ENCODE results near the gene HAND2. TPM values are rescaled to one million over a fixed set of nuclear protein-coding genes. Genes with fewer than 3 reads are reported as not detected.

The HAND2 gene
- total RNA-seq, 2 experiments from 2014 or later: not detected

GRCh38 chr4:173508386-173509035, 21.5 kb downstream of the HAND2 start:
- Mint-ChIP-seq H3K36me3 (peaks cover 4% of the 10 kb centered on the region), H3K4me1 (peaks cover 14% of the 10 kb centered on the region), H3K27me3 (peaks cover 95% of the 10 kb centered on the region), H3K4me3 (peak overlapping the region; percentile 62), H3K9me3 (no peaks in the 10 kb centered on the region), H3K27ac (no peak overlapping the region)
- DNase-seq (no peak), ATAC-seq (ENCODE audit: low read depth) (no peak)
- POLR2A ChIA-PET: no interaction called here

- Mint-ChIP-seq H3K27ac (no peak overlapping the region), H3K36me3 (peaks cover 4% of the 10 kb centered on the region), H3K4me3 (peak overlapping the region; percentile 62), H3K4me1 (peaks cover 16% of the 10 kb centered on the region), H3K9me3 (no peaks in the 10 kb centered on the region), H3K27me3 (peaks cover 94% of the 10 kb centered on the region)
- ATAC-seq (ENCODE audit: low read depth) (no peak), DNase-seq (no peak)
- POLR2A ChIA-PET: no interaction called here
These were observed 22.3 kb downstream of the HAND2 start for GRCh38 chr4:173507471-173508385.

- Mint-ChIP-seq H3K36me3 (peaks cover 4% of the 10 kb centered on the region), H3K4me3 (peak overlapping the region; percentile 52), H3K27ac (no peak overlapping the region), H3K4me1 (peaks cover 17% of the 10 kb centered on the region), H3K9me3 (no peaks in the 10 kb centered on the region), H3K27me3 (peaks cover 91% of the 10 kb centered on the region)
- POLR2A ChIA-PET: no interaction called here
- DNase-seq: no peak
- no peak for ATAC-seq (ENCODE audit: low read depth)
These were observed 23.3 kb downstream of the HAND2 start for GRCh38 chr4:173506597-173507211.

- POLR2A ChIA-PET: no interaction called here
- DNase-seq (peak; percentile 59), ATAC-seq (ENCODE audit: low read depth) (peak; percentile 50)
- H3K27me3 Mint-ChIP-seq: peaks cover 92% of the 10 kb centered on the region
- H3K4me3 Mint-ChIP-seq: no peak overlapping the region
- H3K27ac Mint-ChIP-seq: no peak overlapping the region
- peaks cover 4% of the 10 kb centered on the region for H3K36me3 Mint-ChIP-seq
- H3K9me3 Mint-ChIP-seq: no peaks in the 10 kb centered on the region
- H3K4me1 Mint-ChIP-seq: peaks cover 18% of the 10 kb centered on the region
These were observed 24.0 kb downstream of the HAND2 start for GRCh38 chr4:173505924-173506518.

- Mint-ChIP-seq H3K4me1 (peaks cover 23% of the 10 kb centered on the region), H3K4me3 (no peak overlapping the region), H3K9me3 (peaks cover 2% of the 10 kb centered on the region), H3K36me3 (peaks cover 6% of the 10 kb centered on the region), H3K27ac (no peak overlapping the region), H3K27me3 (peaks cover 91% of the 10 kb centered on the region)
- DNase-seq (no peak), ATAC-seq (ENCODE audit: low read depth) (no peak)
- POLR2A ChIA-PET: no interaction called here
These were observed 25.9 kb downstream of the HAND2 start for GRCh38 chr4:173504181-173504503.

GRCh38 chr4:173503330-173504180, 26.5 kb downstream of the HAND2 start:
- peaks cover 2% of the 10 kb centered on the region for H3K9me3 Mint-ChIP-seq
- no peak overlapping the region for H3K27ac Mint-ChIP-seq
- no peak overlapping the region for H3K4me3 Mint-ChIP-seq
- POLR2A ChIA-PET: no interaction called here
- peaks cover 20% of the 10 kb centered on the region for H3K4me1 Mint-ChIP-seq
- H3K27me3 Mint-ChIP-seq: peaks cover 91% of the 10 kb centered on the region
- DNase-seq (no peak), ATAC-seq (ENCODE audit: low read depth) (no peak)
- H3K36me3 Mint-ChIP-seq: peaks cover 6% of the 10 kb centered on the region

- Mint-ChIP-seq H3K27ac (no peak overlapping the region), H3K4me1 (peaks cover 14% of the 10 kb centered on the region), H3K27me3 (peaks cover 85% of the 10 kb centered on the region), H3K4me3 (no peak overlapping the region), H3K9me3 (peaks cover 2% of the 10 kb centered on the region), H3K36me3 (peaks cover 2% of the 10 kb centered on the region)
- POLR2A ChIA-PET: no interaction called here
- ATAC-seq (ENCODE audit: low read depth) (no peak), DNase-seq (no peak)
These were observed 27.7 kb downstream of the HAND2 start for GRCh38 chr4:173502282-173502681.

GRCh38 chr4:173501592-173502150, 28.4 kb downstream of the HAND2 start:
- ATAC-seq (ENCODE audit: low read depth) (no peak), DNase-seq (no peak)
- H3K27ac Mint-ChIP-seq: no peak overlapping the region
- peak overlapping the region; percentile 54 for H3K4me3 Mint-ChIP-seq
- peaks cover 2% of the 10 kb centered on the region for H3K9me3 Mint-ChIP-seq
- H3K36me3 Mint-ChIP-seq: peaks cover 2% of the 10 kb centered on the region
- POLR2A ChIA-PET: no interaction called here
- H3K4me1 Mint-ChIP-seq: peaks cover 14% of the 10 kb centered on the region
- peaks cover 84% of the 10 kb centered on the region for H3K27me3 Mint-ChIP-seq

- H3K4me3 Mint-ChIP-seq: peak overlapping the region; percentile 54
- peaks cover 2% of the 10 kb centered on the region for H3K9me3 Mint-ChIP-seq
- DNase-seq (peak; percentile 34), ATAC-seq (ENCODE audit: low read depth) (no peak)
- peak overlapping the region; percentile 42 for H3K27ac Mint-ChIP-seq
- peaks cover 85% of the 10 kb centered on the region for H3K27me3 Mint-ChIP-seq
- H3K4me1 Mint-ChIP-seq: peaks cover 11% of the 10 kb centered on the region
- H3K36me3 Mint-ChIP-seq: peaks cover 2% of the 10 kb centered on the region
- POLR2A ChIA-PET: interaction anchor here (0.7 to 1.1 kb wide), 2 partner anchors 80 to 131 kb away, joined by 3 to 4 read pairs; partner anchors contain the start of gene SAP30
These were observed 29.0 kb downstream of the HAND2 start for GRCh38 chr4:173500841-173501591.

- ATAC-seq (ENCODE audit: low read depth): no peak
- H3K9me3 Mint-ChIP-seq: peaks cover 2% of the 10 kb centered on the region
- no peak overlapping the region for H3K27ac Mint-ChIP-seq
- DNase-seq: no peak
- POLR2A ChIA-PET: interaction anchor here (1.1 kb wide), 1 partner anchor 79 kb away, joined by 4 read pairs; no protein-coding TSS in a partner anchor
- peaks cover 81% of the 10 kb centered on the region for H3K27me3 Mint-ChIP-seq
- H3K4me3 Mint-ChIP-seq: peak overlapping the region; percentile 68
- H3K4me1 Mint-ChIP-seq: peaks cover 9% of the 10 kb centered on the region
- H3K36me3 Mint-ChIP-seq: peaks cover 2% of the 10 kb centered on the region
These were observed 30.1 kb downstream of the HAND2 start for GRCh38 chr4:173499658-173500535.

GRCh38 chr4:173498771-173499170, 31.3 kb downstream of the HAND2 start:
- POLR2A ChIA-PET: no interaction called here
- Mint-ChIP-seq H3K4me1 (peaks cover 15% of the 10 kb centered on the region), H3K4me3 (no peak overlapping the region), H3K9me3 (peaks cover 2% of the 10 kb centered on the region), H3K27ac (no peak overlapping the region), H3K27me3 (peaks cover 80% of the 10 kb centered on the region), H3K36me3 (peaks cover 2% of the 10 kb centered on the region)
- ATAC-seq (ENCODE audit: low read depth) (no peak), DNase-seq (no peak)

Data from activated naive CD8-positive, alpha-beta T cell treated with anti-CD3 and anti-CD28 coated beads, Interleukin-2, amount 10 ng/mL, durations not matched to agents 7 days and 5 days (primary cell).